Fibroblast of pulmonary artery (primary cell): ENCODE results near the gene CMSS1.

Experiments
- DNase-seq: peaks from one replicate; pipeline ENCODE4 v3.0.0-alpha.2; 2010; ENCODE audit warnings: low read depth
- H3K4me3 ChIP-seq: replicated peaks from 2 replicates; pipeline ENCODE4 v1.5.1; 2011; ENCODE audit warnings: low read depth, mild to moderate bottlenecking, control low read depth, low read length, moderate library complexity
- TF ChIP-seq, protein P1 (sequence below): IDR thresholded peaks from 2 replicates; pipeline ENCODE4 v1.5.1; 2011; ENCODE audit warnings: mild to moderate bottlenecking, control low read depth, low read length, inconsistent platforms; ENCODE audit errors: missing control alignments

CMSS1 gene

DNA sequence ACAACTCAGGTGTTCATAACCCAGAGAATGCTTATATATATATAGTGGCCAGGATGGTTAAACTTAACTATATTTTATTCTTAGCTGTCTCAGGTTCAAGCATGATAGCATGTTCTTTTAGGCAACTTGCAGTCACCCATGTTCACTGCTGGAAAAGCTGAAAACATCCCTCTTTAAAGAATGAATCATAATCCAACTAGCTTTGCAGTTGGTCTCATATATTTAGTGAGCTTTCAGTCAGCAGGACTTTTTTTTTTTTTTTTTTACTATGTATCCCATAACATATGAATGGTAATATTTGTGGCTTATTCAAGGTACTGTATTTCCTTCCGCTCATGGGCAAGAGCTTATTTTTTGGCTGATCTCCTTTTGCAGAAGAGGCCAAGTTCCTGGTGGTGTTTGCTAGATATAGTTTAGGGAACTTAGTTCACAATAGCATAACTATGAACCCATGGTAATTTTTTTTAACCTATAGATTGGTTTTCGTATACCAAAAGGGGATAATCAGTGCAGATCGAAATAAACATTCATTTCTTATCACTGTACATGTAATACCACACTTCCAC, 77.6 kb downstream of the CMSS1 start:
- DNase-seq = no peak
- H3K4me3 ChIP-seq = no peak overlapping the region
- TF ChIP-seq, protein P1, sequence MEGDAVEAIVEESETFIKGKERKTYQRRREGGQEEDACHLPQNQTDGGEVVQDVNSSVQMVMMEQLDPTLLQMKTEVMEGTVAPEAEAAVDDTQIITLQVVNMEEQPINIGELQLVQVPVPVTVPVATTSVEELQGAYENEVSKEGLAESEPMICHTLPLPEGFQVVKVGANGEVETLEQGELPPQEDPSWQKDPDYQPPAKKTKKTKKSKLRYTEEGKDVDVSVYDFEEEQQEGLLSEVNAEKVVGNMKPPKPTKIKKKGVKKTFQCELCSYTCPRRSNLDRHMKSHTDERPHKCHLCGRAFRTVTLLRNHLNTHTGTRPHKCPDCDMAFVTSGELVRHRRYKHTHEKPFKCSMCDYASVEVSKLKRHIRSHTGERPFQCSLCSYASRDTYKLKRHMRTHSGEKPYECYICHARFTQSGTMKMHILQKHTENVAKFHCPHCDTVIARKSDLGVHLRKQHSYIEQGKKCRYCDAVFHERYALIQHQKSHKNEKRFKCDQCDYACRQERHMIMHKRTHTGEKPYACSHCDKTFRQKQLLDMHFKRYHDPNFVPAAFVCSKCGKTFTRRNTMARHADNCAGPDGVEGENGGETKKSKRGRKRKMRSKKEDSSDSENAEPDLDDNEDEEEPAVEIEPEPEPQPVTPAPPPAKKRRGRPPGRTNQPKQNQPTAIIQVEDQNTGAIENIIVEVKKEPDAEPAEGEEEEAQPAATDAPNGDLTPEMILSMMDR = no peak

DNA sequence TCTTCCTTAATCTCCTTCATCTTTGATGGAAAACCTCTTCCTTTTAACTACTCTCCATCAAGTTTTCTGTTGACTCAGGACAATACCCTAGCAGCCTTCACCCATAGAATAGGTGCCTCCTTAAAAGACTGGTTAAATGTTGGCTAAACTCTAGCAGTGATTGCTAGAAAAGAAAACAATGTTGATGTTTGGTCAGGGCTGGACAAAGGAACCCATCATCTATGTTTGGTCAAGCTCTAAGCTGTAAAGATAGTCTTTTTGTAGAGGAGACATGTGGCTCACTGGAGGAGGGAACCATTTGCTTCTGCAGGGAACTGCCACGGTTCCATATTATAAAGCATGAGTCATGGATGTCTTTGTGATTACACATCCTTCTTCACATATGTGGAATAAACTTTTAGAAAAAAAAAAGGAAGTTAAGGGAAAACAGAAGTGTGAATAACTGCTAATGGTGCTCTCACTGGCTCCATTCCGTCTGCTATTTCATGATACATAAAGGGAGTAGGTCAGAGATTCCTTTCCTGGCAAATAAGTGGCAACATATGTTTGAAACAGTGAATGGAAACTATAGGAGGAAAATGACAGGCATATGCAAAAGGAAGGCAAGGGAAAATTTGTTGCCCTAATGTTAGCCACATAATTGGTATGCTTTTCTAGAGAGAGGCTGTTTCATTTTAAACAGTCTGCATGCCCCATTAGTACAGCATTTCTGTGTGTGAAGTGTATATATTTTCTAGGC, 78.2 kb downstream of the CMSS1 start:
- TF ChIP-seq, protein P1 = no peak
- no peak overlapping the region for H3K4me3 ChIP-seq
- peak; percentile 81 for DNase-seq

DNA sequence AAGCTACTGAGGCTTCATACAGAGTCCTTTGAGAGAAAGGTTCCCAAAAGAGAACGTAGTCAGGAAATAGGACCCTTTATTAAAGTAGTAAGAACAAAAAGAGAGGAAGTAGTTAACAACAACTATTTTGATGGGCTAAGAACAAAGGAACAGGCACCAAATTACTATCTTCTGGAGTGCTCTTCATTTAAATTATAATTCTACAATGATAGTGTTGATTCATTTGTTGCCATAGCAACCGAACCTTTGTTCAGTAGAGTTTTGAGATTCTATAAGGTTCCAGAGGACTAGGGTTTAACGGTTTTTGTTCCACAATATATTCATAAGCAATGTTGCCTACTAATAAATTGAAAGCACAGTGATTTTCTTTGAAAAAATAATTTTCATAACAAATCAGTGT, 78.8 kb downstream of the CMSS1 start:
- H3K4me3 ChIP-seq = no peak overlapping the region
- TF ChIP-seq, protein P1 = no peak
- no peak for DNase-seq

DNA sequence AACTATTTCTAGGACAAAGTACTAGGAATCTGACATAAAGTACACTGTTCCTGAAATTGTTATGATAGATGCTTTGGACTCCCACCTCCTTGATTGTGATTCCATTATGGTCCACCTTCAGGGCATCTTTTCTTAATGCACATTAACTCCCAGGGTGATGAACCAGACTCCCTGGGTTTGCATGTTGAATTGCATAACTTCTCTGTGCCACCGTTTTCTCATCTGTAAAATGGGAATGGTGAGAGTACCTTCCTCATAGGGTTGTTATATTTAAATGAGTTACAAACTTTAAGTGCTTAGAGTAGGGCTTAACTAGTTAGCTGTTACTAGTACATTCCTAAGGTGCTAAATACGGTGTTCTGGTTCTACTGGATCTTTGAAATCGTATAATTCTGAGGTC, 81.9 kb downstream of the CMSS1 start:
- H3K4me3 ChIP-seq = no peak overlapping the region
- TF ChIP-seq, protein P1 = no peak

DNA sequence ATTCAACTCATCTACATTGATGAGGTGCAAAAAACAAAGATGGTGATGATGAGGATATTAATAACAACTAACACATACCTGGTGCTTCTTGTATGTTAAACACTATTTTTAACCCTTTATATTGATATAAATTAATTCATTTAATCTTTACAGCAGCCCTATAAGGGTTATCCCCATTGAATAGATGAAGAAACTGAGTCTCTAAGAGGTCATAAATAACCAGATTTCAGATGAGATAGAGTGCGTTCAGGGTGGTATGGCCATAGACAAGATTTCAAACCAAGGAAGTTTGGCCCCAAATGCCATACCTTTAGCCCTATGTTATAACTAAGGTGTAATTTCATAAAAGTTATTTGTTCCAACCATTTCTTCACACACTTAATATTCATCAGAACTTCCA, 82.6 kb downstream of the CMSS1 start:
- no peak for DNase-seq
- TF ChIP-seq, protein P1 = no peak
- no peak overlapping the region for H3K4me3 ChIP-seq

More for the DNA sequence above, 81.9 kb downstream of the CMSS1 start:
- no peak for DNase-seq

DNA sequence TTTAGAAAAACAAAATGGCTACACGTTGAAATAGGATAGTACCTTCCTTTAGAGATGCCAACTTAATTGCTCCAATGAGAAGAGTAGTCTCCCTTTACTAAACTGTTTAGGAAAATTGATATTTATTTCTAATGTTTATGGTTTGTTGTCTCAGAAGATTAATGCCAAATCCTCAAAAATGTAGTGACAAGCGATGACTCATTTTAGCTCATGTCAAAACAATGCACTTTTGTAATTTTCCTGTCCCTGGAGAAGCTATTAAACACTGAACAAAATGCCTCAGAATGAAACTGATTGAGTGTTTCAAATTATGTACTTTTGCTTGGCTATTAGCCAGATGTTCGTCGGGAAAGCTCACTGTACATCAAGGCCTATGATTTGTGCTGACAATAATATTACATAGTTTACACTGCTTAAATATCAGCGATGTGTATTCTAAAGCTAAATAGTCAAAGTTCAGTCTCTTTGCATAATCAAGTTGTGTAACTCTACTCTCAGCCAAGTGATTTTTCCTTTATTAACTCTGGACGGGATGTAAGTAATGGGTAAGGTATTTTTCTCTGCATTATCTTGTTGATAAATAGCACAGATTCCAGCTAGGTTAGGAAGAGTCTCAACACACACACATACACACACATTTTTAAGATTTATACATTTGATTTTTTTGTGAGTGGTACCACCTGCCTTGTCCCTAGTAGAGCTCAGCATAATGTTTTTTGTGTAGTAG, 83.7 kb downstream of the CMSS1 start:
- peak overlapping the region; percentile 29 for H3K4me3 ChIP-seq
- TF ChIP-seq, protein P1 = no peak
- DNase-seq = peak; percentile 91
